ENCODE results near the gene PKN3. TPM values are rescaled to one million over a fixed set of nuclear protein-coding genes. Genes with fewer than 3 reads are reported as not detected.
A peak's percentile ranks its signal among the peaks of the same experiment; 100 is the strongest.

The PKN3 gene
- total RNA-seq, 1 experiment from 2014 or later: 7.8 TPM

DNA sequence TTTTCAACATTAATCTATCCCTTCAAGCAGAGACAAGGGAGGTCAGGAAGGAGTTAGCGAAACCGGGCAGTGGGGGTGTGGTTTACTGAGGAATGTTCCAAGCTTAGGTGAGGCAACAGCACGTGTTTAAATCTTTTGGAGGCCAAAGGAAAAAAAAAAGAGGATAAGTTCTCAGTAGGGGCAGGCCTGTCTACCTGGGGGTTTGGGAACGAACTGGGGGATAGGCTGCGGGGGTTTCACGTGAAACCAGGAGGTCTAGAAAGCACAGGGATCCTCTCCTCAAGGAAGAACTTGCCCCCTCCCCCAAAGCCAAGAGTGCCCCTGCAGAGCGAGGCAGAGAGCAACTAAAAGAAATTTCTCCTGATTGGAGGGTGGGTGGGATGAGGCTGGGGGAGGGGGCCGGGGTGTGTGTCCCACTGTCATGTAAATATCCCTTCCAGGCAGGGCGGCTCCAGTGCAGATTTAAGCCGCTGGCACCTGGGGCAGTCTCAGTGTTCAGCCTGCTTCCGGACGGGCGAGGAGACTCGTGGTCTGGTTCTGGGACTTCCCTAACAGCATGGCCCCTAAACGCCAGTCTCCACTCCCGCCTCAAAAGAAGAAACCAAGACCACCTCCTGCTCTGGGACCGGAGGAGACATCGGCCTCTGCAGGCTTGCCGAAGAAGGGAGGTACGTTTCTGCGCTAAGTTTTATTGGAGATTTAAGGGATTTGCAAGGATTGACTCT lies 18.8 kb upstream of the PKN3 start:
- Histone ChIP-seq H3K79me2 (ENCODE audit: low read length) (peaks cover 57% of the 10 kb centered on the region), H3K27ac (ENCODE audit: low read length) (peak overlapping the region; percentile 95), H3K9ac (ENCODE audit: low read length) (peak overlapping the region; percentile 98), H3K36me3 (ENCODE audit: low read depth, low read length) (no peaks in the 10 kb centered on the region), H3K4me1 (ENCODE audit: insufficient read depth, low read length) (peaks cover 40% of the 10 kb centered on the region), H2AFZ (ENCODE audit: low read length) (peak overlapping the region; percentile 49; the same call in 1 of the 2 replicates), H3K4me2 (ENCODE audit: low read length) (peak overlapping the region; percentile 99), H3K27me3 (ENCODE audit: low read length) (no peaks in the 10 kb centered on the region), H3K9me2 (replicated peaks; ENCODE audit: low read length) (no peaks in the 10 kb centered on the region), H3K4me3 (ENCODE audit: low read length) (peak overlapping the region; percentile 92), H3F3A (ENCODE audit: low read length, unreplicated experiment) (no peaks in the 10 kb centered on the region), H4K20me1 (ENCODE audit: low read length) (no peaks in the 10 kb centered on the region), H3K9me3 (ENCODE audit: low read length) (no peaks in the 10 kb centered on the region)
- TF ChIP-seq, protein P1, sequence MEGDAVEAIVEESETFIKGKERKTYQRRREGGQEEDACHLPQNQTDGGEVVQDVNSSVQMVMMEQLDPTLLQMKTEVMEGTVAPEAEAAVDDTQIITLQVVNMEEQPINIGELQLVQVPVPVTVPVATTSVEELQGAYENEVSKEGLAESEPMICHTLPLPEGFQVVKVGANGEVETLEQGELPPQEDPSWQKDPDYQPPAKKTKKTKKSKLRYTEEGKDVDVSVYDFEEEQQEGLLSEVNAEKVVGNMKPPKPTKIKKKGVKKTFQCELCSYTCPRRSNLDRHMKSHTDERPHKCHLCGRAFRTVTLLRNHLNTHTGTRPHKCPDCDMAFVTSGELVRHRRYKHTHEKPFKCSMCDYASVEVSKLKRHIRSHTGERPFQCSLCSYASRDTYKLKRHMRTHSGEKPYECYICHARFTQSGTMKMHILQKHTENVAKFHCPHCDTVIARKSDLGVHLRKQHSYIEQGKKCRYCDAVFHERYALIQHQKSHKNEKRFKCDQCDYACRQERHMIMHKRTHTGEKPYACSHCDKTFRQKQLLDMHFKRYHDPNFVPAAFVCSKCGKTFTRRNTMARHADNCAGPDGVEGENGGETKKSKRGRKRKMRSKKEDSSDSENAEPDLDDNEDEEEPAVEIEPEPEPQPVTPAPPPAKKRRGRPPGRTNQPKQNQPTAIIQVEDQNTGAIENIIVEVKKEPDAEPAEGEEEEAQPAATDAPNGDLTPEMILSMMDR (conservative IDR thresholded peaks at IDR 0.05; ENCODE audit: low read depth, low read length): no peak
- TF ChIP-seq EZH2phosphoT487 (IDR thresholded peaks at IDR 0.05; ENCODE audit: borderline replicate concordance, low read length) (no peak), EZH2 (IDR thresholded peaks at IDR 0.05; ENCODE audit: low read length, unreplicated experiment) (no peak)
- POLR2A ChIA-PET (ENCODE audit: unreplicated experiment): interaction anchor here (0.6 to 1.1 kb wide), 4 partner anchors 16 to 127 kb away, joined by 3 to 10 read pairs (median 5); no protein-coding TSS in a partner anchor
- no TSS peak for BruUV-seq (replicated peaks)
- CTCF ChIA-PET: interaction anchor here (0.6 kb wide), 3 partner anchors 18 to 95 kb away, joined by 3 read pairs; no protein-coding TSS in a partner anchor
- DNase-seq (peak; percentile 50), ATAC-seq (peak; percentile 16)
- intact Hi-C loops (cut with micrococcal nuclease): loop anchor here (2.0 to 5.0 kb wide), 2 partner anchors 27 to 46 kb away; partner anchors contain the start of gene DYNC2I2

DNA sequence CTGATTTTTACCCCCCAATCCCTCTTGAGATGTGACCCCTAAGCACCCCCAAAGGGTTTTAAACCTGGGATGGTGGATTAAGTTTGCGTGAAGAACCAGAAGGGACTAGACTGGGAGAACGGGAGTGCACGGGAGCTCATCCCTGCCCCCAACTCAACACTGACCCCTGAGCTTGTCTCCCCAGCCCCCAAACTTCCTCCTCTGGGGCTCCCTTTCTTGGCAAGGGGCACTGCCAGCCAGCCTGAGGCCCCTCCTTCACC lies 18.3 kb upstream of the PKN3 start:
- H3K9me3 ChIP-seq (ENCODE audit: low read length): no peaks in the 10 kb centered on the region
- H3K4me2 ChIP-seq (ENCODE audit: low read length): peak overlapping the region; percentile 99
- H3K36me3 ChIP-seq (ENCODE audit: low read depth, low read length): no peaks in the 10 kb centered on the region
- ChIA-PET POLR2A (ENCODE audit: unreplicated experiment) (interaction anchor here (1.1 kb wide), 1 partner anchor 16 kb away, joined by 3 read pairs; no protein-coding TSS in a partner anchor), CTCF (interaction anchor here (0.6 kb wide), 2 partner anchors 18 to 43 kb away, joined by 3 read pairs; no protein-coding TSS in a partner anchor)
- peak overlapping the region; percentile 98 for H3K9ac ChIP-seq (ENCODE audit: low read length)
- no peak for DNase-seq
- TF ChIP-seq, protein P1 (conservative IDR thresholded peaks at IDR 0.05; ENCODE audit: low read depth, low read length): no peak
- no peak for TF ChIP-seq EZH2 (IDR thresholded peaks at IDR 0.05; ENCODE audit: low read length, unreplicated experiment)
- no peak for TF ChIP-seq EZH2phosphoT487 (IDR thresholded peaks at IDR 0.05; ENCODE audit: borderline replicate concordance, low read length)
- no peaks in the 10 kb centered on the region for H3K27me3 ChIP-seq (ENCODE audit: low read length)
- no peaks in the 10 kb centered on the region for H3K9me2 ChIP-seq (replicated peaks; ENCODE audit: low read length)
- no peaks in the 10 kb centered on the region for H4K20me1 ChIP-seq (ENCODE audit: low read length)
- intact Hi-C loops (cut with micrococcal nuclease): loop anchor here (2.0 to 5.0 kb wide), 2 partner anchors 27 to 47 kb away; partner anchors contain the start of gene DYNC2I2
- H3K27ac ChIP-seq (ENCODE audit: low read length): peak overlapping the region; percentile 95
- H3K4me1 ChIP-seq (ENCODE audit: insufficient read depth, low read length): peaks cover 41% of the 10 kb centered on the region
- BruUV-seq (replicated peaks): TSS peak; percentile 85
- H3K4me3 ChIP-seq (ENCODE audit: low read length): peak overlapping the region; percentile 92
- no peaks in the 10 kb centered on the region for H3F3A ChIP-seq (ENCODE audit: low read length, unreplicated experiment)
- H2AFZ ChIP-seq (ENCODE audit: low read length): peak overlapping the region; percentile 49; the same call in 1 of the 2 replicates
- ATAC-seq: no peak
- H3K79me2 ChIP-seq (ENCODE audit: low read length): peaks cover 59% of the 10 kb centered on the region
